ENCODE results near the gene SLC27A4.

DNA sequence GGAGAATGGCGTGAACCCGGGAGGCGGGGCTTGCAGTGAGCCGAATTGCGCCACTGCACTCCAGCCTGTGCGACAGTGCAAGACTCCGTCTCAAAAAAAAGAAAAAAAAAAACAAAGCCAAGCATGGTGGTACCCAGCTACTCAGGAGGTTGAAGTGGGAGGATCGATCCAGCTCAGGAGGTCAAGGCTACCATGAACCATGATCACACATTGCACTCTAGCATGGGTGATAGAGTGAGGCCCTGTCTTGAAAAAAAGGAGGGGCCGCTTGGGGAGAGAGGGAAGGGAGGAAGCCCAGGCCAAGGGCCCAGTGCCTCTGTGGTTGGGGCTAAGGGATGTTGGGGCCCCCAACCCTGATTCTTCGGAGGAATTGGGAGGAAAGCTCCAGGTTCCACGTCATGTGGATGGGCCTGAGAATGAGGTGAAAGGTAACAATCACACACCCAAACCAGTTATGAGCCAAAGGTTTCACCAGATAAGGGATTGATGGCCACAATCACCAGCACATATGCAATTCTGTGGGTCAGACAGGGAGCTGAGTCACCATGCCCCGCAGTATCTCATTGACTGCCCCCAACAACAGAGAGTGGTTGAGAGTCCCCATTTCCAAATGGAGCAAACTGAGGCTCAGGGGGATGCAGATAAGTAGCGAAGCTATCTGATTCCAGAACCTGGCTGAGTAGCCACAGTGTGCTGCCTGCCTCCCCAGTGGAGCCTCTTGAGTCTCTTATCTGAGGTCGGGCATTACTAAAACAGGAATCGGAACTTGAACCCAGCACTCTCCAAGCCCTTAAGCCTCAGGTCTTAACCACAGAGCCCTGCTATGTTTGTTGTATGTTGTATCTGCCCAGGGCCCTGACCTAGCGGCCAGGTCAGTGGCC is 43.7 kb upstream of the SLC27A4 start:
- TF ChIP-seq, protein P1, sequence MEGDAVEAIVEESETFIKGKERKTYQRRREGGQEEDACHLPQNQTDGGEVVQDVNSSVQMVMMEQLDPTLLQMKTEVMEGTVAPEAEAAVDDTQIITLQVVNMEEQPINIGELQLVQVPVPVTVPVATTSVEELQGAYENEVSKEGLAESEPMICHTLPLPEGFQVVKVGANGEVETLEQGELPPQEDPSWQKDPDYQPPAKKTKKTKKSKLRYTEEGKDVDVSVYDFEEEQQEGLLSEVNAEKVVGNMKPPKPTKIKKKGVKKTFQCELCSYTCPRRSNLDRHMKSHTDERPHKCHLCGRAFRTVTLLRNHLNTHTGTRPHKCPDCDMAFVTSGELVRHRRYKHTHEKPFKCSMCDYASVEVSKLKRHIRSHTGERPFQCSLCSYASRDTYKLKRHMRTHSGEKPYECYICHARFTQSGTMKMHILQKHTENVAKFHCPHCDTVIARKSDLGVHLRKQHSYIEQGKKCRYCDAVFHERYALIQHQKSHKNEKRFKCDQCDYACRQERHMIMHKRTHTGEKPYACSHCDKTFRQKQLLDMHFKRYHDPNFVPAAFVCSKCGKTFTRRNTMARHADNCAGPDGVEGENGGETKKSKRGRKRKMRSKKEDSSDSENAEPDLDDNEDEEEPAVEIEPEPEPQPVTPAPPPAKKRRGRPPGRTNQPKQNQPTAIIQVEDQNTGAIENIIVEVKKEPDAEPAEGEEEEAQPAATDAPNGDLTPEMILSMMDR (IDR thresholded peaks at IDR 0.05) = no peak
- TF ChIP-seq POLR2A (IDR thresholded peaks at IDR 0.05) = peak; percentile 45
